CD8-positive, alpha-beta memory T cell (primary cell): ENCODE data around the gene SIAH3. TPM values are rescaled to one million over a fixed set of nuclear protein-coding genes. Genes with fewer than 3 reads are reported as not detected.
"Not testable (repeated sequence)": the region's sequence is repeated elsewhere in the genome, so short reads cannot be mapped to it uniquely, and the experiment has no call there.

Source experiments
- CTCF ChIA-PET: fragments of 350-600 bp; sonication (Branson Sonifier 250); formaldehyde crosslinking; loops from one replicate; lab custom pipeline; 2021; ENCODE audit warnings: antibody characterized with exemption; lab: Charles Lee
- POLR2A ChIA-PET: fragments of 350-600 bp; sonication (Branson Sonifier 250); formaldehyde crosslinking; loops from one replicate; lab custom pipeline; 2021; ENCODE audit warnings: antibody characterized with exemption; lab: Charles Lee
- DNase-seq, 5 donors: peaks; one replicate each; pipeline versions ENCODE4 v3.0.0 to v3.0.0-alpha.2; 2020 to 2022; ENCODE audit warnings: mixed read lengths in 1 of 5
- H3K27ac ChIP-seq: one replicate; pipeline ENCODE4 v1.7.0; 2013; ENCODE audit warnings: low read depth, mild to moderate bottlenecking, low read length, moderate library complexity
- H3K27me3 ChIP-seq: 2 replicates; pipeline ENCODE4 v1.7.0; 2013; ENCODE audit warnings: low read length, mild to moderate bottlenecking; ENCODE audit not compliant: insufficient read depth, poor library complexity, severe bottlenecking
- H3K36me3 ChIP-seq: 2 replicates; pipeline ENCODE4 v1.7.0; 2013; ENCODE audit warnings: mild to moderate bottlenecking, low read length, moderate library complexity; ENCODE audit not compliant: insufficient read depth
- H3K4me1 ChIP-seq: 2 replicates; pipeline ENCODE4 v1.7.0; 2013; ENCODE audit warnings: mild to moderate bottlenecking, low read length, moderate library complexity; ENCODE audit not compliant: insufficient read depth
- H3K4me3 ChIP-seq: 2 replicates; pipeline ENCODE4 v1.7.0; 2013; ENCODE audit warnings: mild to moderate bottlenecking, low read length
- H3K9me3 ChIP-seq: 2 replicates; pipeline ENCODE4 v1.7.0; 2013; ENCODE audit warnings: mild to moderate bottlenecking, low read length
- H3K27ac Mint-ChIP-seq, 8 donors: one replicate each; pipeline ENCODE4 v1.8.0; 2020 to 2021; ENCODE audit warnings: mixed read lengths in 8 of 8, mild to moderate bottlenecking in 6 of 8, inconsistent platforms in 3 of 8, moderate library complexity in 3 of 8
- H3K27me3 Mint-ChIP-seq, 2 donors: one replicate each; pipeline ENCODE4 v1.8.0; 2020 to 2021; ENCODE audit warnings: mixed read lengths in 2 of 2, mild to moderate bottlenecking in 1 of 2, moderate library complexity in 1 of 2
- H3K36me3 Mint-ChIP-seq, 3 donors: one replicate each; pipeline ENCODE4 v1.8.0; 2020 to 2021; ENCODE audit warnings: mixed read lengths in 3 of 3, inconsistent platforms in 1 of 3, mild to moderate bottlenecking in 1 of 3
- H3K4me1 Mint-ChIP-seq, 3 donors: one replicate each; pipeline ENCODE4 v1.8.0; 2020 to 2021; ENCODE audit warnings: mixed read lengths in 3 of 3, inconsistent platforms in 1 of 3, mild to moderate bottlenecking in 1 of 3
- H3K4me3 Mint-ChIP-seq, 7 donors: one replicate each; pipeline ENCODE4 v1.8.0; 2020 to 2021; ENCODE audit warnings: mixed read lengths in 7 of 7, mild to moderate bottlenecking in 6 of 7, moderate library complexity in 4 of 7, inconsistent platforms in 2 of 7
- H3K9me3 Mint-ChIP-seq, 5 donors: one replicate each; pipeline ENCODE4 v1.8.0; 2020 to 2022; ENCODE audit warnings: mixed read lengths in 5 of 5, mild to moderate bottlenecking in 3 of 5, moderate library complexity in 2 of 5, inconsistent platforms in 1 of 5
- polyA plus RNA-seq: library from polyadenylated mRNA; unstranded; fragments of 300-500 nt; fragmentation: Illumina TruSeq; gene quantifications from one replicate; pipeline ENCODE4 v1.2.3, GENCODE V29; 2021
- total RNA-seq, 2 experiments: library from RNA; stranded (reverse); gene quantifications; one replicate each; pipeline ENCODE4 v1.2.3, GENCODE V29; 2021

The SIAH3 gene
- total and polyA plus RNA-seq, 3 experiments from 2014 or later: 0.11 to 0.20 TPM; not detected in 1

- CTCF ChIA-PET: no interaction called here
- Histone ChIP-seq H3K4me1 (no peaks in the 10 kb centered on the region), H3K4me3 (no peak overlapping the region), H3K9me3 (no peaks in the 10 kb centered on the region), H3K36me3 (no peaks in the 10 kb centered on the region), H3K27me3 (no peaks in the 10 kb centered on the region), H3K27ac (no peak overlapping the region)
- no peak for DNase-seq
- Mint-ChIP-seq H3K27me3 (peaks cover under 1 to 13% of the 10 kb centered on the region in 2 donors), H3K27ac (no peak overlapping the region), H3K4me3 (no peak overlapping the region), H3K9me3 (no peaks in the 10 kb centered on the region), H3K4me1 (no peaks in the 10 kb centered on the region), H3K36me3 (no peaks in the 10 kb centered on the region)
- POLR2A ChIA-PET: no interaction called here
Observed at GRCh38 chr13:45775401-45775963, 76.1 kb downstream of the SIAH3 start.

GRCh38 chr13:45773944-45774343, 77.6 kb downstream of the SIAH3 start:
- Mint-ChIP-seq H3K27me3 (peaks cover 0 to 13% of the 10 kb centered on the region in 2 donors), H3K4me3 (no peak overlapping the region), H3K36me3 (no peaks in the 10 kb centered on the region), H3K4me1 (no peaks in the 10 kb centered on the region), H3K27ac (no peak overlapping the region), H3K9me3 (no peaks in the 10 kb centered on the region)
- no peak for DNase-seq
- H3K36me3 ChIP-seq: no peaks in the 10 kb centered on the region
- no peaks in the 10 kb centered on the region for H3K4me1 ChIP-seq
- no peaks in the 10 kb centered on the region for H3K9me3 ChIP-seq
- no peak overlapping the region for H3K27ac ChIP-seq
- ChIA-PET POLR2A (no interaction called here), CTCF (no interaction called here)
- H3K4me3 ChIP-seq: no peak overlapping the region
- H3K27me3 ChIP-seq: no peaks in the 10 kb centered on the region

GRCh38 chr13:45773236-45773635, 78.3 kb downstream of the SIAH3 start:
- CTCF ChIA-PET: no interaction called here
- POLR2A ChIA-PET: no interaction called here
- DNase-seq: no peak

DNA sequence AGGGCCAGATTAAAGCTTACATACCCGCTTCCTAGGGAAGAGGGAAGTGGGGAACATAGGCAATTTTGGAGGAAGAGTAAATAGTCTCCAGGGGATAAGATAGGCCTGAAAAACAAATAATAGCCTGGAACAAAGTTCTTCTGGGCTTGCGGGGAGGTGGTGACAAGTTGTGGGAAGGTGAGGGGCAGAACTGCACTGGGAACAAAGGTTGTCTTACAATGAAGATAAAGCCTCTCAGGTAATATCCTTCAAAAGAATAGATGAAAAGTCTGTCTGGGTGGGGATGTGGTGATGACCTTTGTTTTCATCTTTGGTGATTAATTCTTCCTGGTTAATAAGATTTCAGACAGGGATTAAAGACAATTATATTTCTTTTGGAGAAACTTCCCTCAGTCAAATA, 80.7 kb downstream of the SIAH3 start:
- H3K4me3 ChIP-seq: no peak overlapping the region
- Mint-ChIP-seq H3K9me3 (no peaks in the 10 kb centered on the region), H3K4me1 (no peaks in the 10 kb centered on the region), H3K4me3 (no peak overlapping the region), H3K27ac (no peak overlapping the region), H3K27me3 (peaks cover 0 to 7% of the 10 kb centered on the region in 2 donors), H3K36me3 (no peaks in the 10 kb centered on the region)
- H3K27ac ChIP-seq: no peak overlapping the region
- no peak for DNase-seq
- H3K9me3 ChIP-seq: no peaks in the 10 kb centered on the region
- POLR2A ChIA-PET: no interaction called here
- no peaks in the 10 kb centered on the region for H3K36me3 ChIP-seq
- no peaks in the 10 kb centered on the region for H3K27me3 ChIP-seq
- CTCF ChIA-PET: interaction anchor here (1.3 kb wide), 1 partner anchor 10 kb away, joined by 4 read pairs; no protein-coding TSS in a partner anchor
- no peaks in the 10 kb centered on the region for H3K4me1 ChIP-seq

More at GRCh38 chr13:45773236-45773635, 78.3 kb downstream of the SIAH3 start:
- no peak overlapping the region for H3K4me3 Mint-ChIP-seq
- no peaks in the 10 kb centered on the region for H3K27me3 ChIP-seq
- no peaks in the 10 kb centered on the region for H3K4me1 Mint-ChIP-seq
- no peaks in the 10 kb centered on the region for H3K36me3 ChIP-seq
- no peaks in the 10 kb centered on the region for H3K36me3 Mint-ChIP-seq
- no peak overlapping the region for H3K27ac ChIP-seq
- H3K9me3 Mint-ChIP-seq: no peaks in the 10 kb centered on the region
- peaks cover 0 to 13% of the 10 kb centered on the region in 2 donors for H3K27me3 Mint-ChIP-seq
- no peak overlapping the region for H3K27ac Mint-ChIP-seq
- no peaks in the 10 kb centered on the region for H3K4me1 ChIP-seq
- no peak overlapping the region for H3K4me3 ChIP-seq
- no peaks in the 10 kb centered on the region for H3K9me3 ChIP-seq

GRCh38 chr13:45768656-45769479, 82.7 kb downstream of the SIAH3 start:
- no peaks in the 10 kb centered on the region for H3K36me3 ChIP-seq
- Mint-ChIP-seq H3K4me3 (no peak overlapping the region), H3K27ac (no peak overlapping the region), H3K4me1 (no peaks in the 10 kb centered on the region), H3K27me3 (peaks cover 0 to 5% of the 10 kb centered on the region in 2 donors), H3K36me3 (no peaks in the 10 kb centered on the region), H3K9me3 (no peaks in the 10 kb centered on the region)
- ChIA-PET POLR2A (no interaction called here), CTCF (no interaction called here)
- no peak overlapping the region for H3K4me3 ChIP-seq
- H3K27ac ChIP-seq: no peak overlapping the region
- DNase-seq: no peak
- no peaks in the 10 kb centered on the region for H3K27me3 ChIP-seq
- H3K9me3 ChIP-seq: no peaks in the 10 kb centered on the region
- H3K4me1 ChIP-seq: no peaks in the 10 kb centered on the region

DNA sequence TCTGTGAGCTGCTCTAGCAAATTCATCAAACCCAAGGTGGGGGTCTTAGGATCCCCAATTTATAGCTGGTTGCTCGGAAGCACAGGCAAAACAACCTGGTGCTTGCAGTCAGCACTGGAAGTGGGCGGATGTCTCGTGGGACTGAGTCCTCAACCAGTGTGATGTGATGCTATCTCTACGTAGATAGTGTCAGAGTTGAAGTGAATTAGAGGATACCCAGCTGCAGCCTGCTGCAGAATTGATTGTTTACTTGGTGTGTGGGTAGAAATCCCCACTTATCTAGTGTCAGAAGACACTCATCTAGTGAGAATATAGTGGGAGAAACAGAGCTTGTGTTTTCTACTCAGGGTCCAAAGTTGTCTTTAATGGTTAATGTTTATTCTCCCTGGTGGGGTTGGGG, 86.1 kb downstream of the SIAH3 start:
- no peak for DNase-seq
- CTCF ChIA-PET: interaction anchor here (1.3 kb wide), 1 partner anchor 9 kb away, joined by 4 read pairs; no protein-coding TSS in a partner anchor
- Histone ChIP-seq H3K4me1 (no peaks in the 10 kb centered on the region), H3K36me3 (no peaks in the 10 kb centered on the region), H3K27ac (no peak overlapping the region), H3K9me3 (no peaks in the 10 kb centered on the region), H3K27me3 (no peaks in the 10 kb centered on the region), H3K4me3 (no peak overlapping the region)
- Mint-ChIP-seq H3K4me3 (no peak overlapping the region), H3K4me1 (no peaks in the 10 kb centered on the region), H3K9me3 (no peaks in the 10 kb centered on the region), H3K27me3 (peaks cover 5 to 14% of the 10 kb centered on the region in 2 donors), H3K27ac (no peak overlapping the region), H3K36me3 (no peaks in the 10 kb centered on the region)
- POLR2A ChIA-PET: no interaction called here

- no peaks in the 10 kb centered on the region for H3K36me3 ChIP-seq
- ChIA-PET CTCF (no interaction called here), POLR2A (no interaction called here)
- H3K27ac Mint-ChIP-seq: no peak overlapping the region
- H3K4me1 Mint-ChIP-seq: no peaks in the 10 kb centered on the region
- peaks cover 0 to 5% (median 3%) of the 10 kb centered on the region in 5 donors for H3K9me3 Mint-ChIP-seq
- no peaks in the 10 kb centered on the region for H3K27me3 ChIP-seq
- no peak overlapping the region for H3K4me3 ChIP-seq
- peaks cover 0 to 4% (median 0%) of the 10 kb centered on the region in 3 donors for H3K36me3 Mint-ChIP-seq
- peaks cover 5 to 14% of the 10 kb centered on the region in 2 donors for H3K27me3 Mint-ChIP-seq
- no peak overlapping the region for H3K4me3 Mint-ChIP-seq
- H3K27ac ChIP-seq: no peak overlapping the region
- no peaks in the 10 kb centered on the region for H3K9me3 ChIP-seq
- no peaks in the 10 kb centered on the region for H3K4me1 ChIP-seq
- no peak for DNase-seq
Observed at GRCh38 chr13:45763419-45763818, 88.1 kb downstream of the SIAH3 start.

GRCh38 chr13:45757589-45757988, 94.0 kb downstream of the SIAH3 start:
- H3K4me3 Mint-ChIP-seq, H3K4me3 ChIP-seq, H3K4me1 Mint-ChIP-seq, H3K27me3 ChIP-seq, H3K36me3 Mint-ChIP-seq, CTCF ChIA-PET, POLR2A ChIA-PET, H3K27me3 Mint-ChIP-seq, H3K27ac ChIP-seq, DNase-seq, H3K36me3 ChIP-seq, H3K4me1 ChIP-seq, H3K9me3 ChIP-seq: not testable (repeated sequence)
- H3K9me3 Mint-ChIP-seq: peaks cover 3 to 14% (median 7%) of the 10 kb centered on the region in 5 donors
- peak overlapping the region in 1 of 8 donors; percentile 1 for H3K27ac Mint-ChIP-seq
